ENCODE data around the gene COLGALT1. TPM values are rescaled to one million over a fixed set of nuclear protein-coding genes. Genes with fewer than 3 reads are reported as not detected.

The COLGALT1 gene
- total and polyA plus RNA-seq, 2 of the 8 experiments (the other 6 are each of a cell fraction or from before 2014, with no cell fraction given) = 44.7 to 58.1 TPM

- TF ChIP-seq SIRT6 (IDR thresholded peaks at IDR 0.05; ENCODE audit: low read length) = no peak
Observed at GRCh38 chr19:17627921-17628320, 72.5 kb downstream of the COLGALT1 start (continued).
